Right lobe of liver (tissue), 4 donors: ENCODE measurements around the gene KIR2DL1.
"Not testable (repeated sequence)": the region's sequence is repeated elsewhere in the genome, so short reads cannot be mapped to it uniquely, and the experiment has no call there.

Experiments used
- POLR2A ChIP-seq: fragments of 450-650 bp; IDR thresholded peaks from one replicate; pipeline ENCODE4 v1.6.1; 2017; ENCODE audit warnings: antibody characterized with exemption, mild to moderate bottlenecking
- TF ChIP-seq, protein P1 (sequence below), 4 donors: fragments of 200-600 bp in 3 of 4; fragments of 450-650 bp in 1 of 4; IDR thresholded peaks; one replicate each; pipeline versions ENCODE4 v1.5.1 to v1.8.0; 2016 to 2022; ENCODE audit warnings: antibody characterized with exemption in 4 of 4, mild to moderate bottlenecking in 2 of 4
- donor health status: DM: no; HTN: no; CAD: no.
- donor health status: DM: no; HTN: no; CAD: no.
- donor health status: DM: no; HTN: yes; CAD: no.

DNA sequence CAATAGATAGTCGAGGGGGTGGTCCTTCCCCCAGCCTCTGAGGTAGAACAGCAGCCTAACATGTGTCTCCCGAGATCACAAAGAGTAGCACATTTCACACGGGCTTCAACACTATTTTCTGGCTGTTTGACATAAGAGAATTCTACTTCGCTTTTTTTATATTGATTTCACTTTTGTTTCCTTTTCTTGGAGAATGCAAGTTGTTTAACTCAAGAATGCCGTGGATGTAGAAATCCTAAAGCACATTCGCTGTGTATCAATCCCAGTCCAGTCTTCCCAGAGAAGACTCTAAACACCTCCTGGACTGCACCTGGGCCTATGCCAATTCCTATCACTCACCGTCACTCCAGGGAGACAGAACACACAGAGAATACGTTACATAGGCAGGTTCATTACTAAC is 58.5 kb downstream of the KIR2DL1 start:
- TF ChIP-seq, protein P1, sequence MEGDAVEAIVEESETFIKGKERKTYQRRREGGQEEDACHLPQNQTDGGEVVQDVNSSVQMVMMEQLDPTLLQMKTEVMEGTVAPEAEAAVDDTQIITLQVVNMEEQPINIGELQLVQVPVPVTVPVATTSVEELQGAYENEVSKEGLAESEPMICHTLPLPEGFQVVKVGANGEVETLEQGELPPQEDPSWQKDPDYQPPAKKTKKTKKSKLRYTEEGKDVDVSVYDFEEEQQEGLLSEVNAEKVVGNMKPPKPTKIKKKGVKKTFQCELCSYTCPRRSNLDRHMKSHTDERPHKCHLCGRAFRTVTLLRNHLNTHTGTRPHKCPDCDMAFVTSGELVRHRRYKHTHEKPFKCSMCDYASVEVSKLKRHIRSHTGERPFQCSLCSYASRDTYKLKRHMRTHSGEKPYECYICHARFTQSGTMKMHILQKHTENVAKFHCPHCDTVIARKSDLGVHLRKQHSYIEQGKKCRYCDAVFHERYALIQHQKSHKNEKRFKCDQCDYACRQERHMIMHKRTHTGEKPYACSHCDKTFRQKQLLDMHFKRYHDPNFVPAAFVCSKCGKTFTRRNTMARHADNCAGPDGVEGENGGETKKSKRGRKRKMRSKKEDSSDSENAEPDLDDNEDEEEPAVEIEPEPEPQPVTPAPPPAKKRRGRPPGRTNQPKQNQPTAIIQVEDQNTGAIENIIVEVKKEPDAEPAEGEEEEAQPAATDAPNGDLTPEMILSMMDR (IDR thresholded peaks at IDR 0.05): not testable (repeated sequence)
- not testable (repeated sequence) for TF ChIP-seq POLR2A
